ENCODE measurements around the gene KIF19. TPM values are rescaled to one million over a fixed set of nuclear protein-coding genes. Genes with fewer than 3 reads are reported as not detected.

KIF19 gene
- total RNA-seq, 1 donor from 2014 or later = not detected

GRCh38 chr17:74393346-74393942, 67.4 kb downstream of the KIF19 start:
- TF ChIP-seq CTCF (IDR thresholded peaks at IDR 0.05; ENCODE audit: insufficient read depth, low read length, severe bottlenecking) = no peak
- DNase-seq (ENCODE audit: low read depth) = no peak
- no peak overlapping the region for H3K4me3 ChIP-seq (ENCODE audit: low read depth, low read length)
- FAIRE-seq = no peak
- H3K36me3 ChIP-seq (ENCODE audit: control insufficient read depth, insufficient read depth, low read length) = no peaks in the 10 kb centered on the region
- H3K27me3 ChIP-seq (ENCODE audit: control insufficient read depth, insufficient read depth, low read length) = peaks cover 4% of the 10 kb centered on the region

- TF ChIP-seq CTCF (IDR thresholded peaks at IDR 0.05; ENCODE audit: insufficient read depth, low read length, severe bottlenecking) = no peak
- H3K36me3 ChIP-seq (ENCODE audit: control insufficient read depth, insufficient read depth, low read length) = no peaks in the 10 kb centered on the region
- FAIRE-seq = no peak
- H3K27me3 ChIP-seq (ENCODE audit: control insufficient read depth, insufficient read depth, low read length) = peaks cover 1% of the 10 kb centered on the region
- no peak overlapping the region for H3K4me3 ChIP-seq (ENCODE audit: low read depth, low read length)
- no peak for DNase-seq (ENCODE audit: low read depth)
Measured at GRCh38 chr17:74394275-74394950, 68.4 kb downstream of the KIF19 start.

- no peak for TF ChIP-seq CTCF (IDR thresholded peaks at IDR 0.05; ENCODE audit: insufficient read depth, low read length, severe bottlenecking)
- no peak overlapping the region for H3K4me3 ChIP-seq (ENCODE audit: low read depth, low read length)
- FAIRE-seq = no peak
- no peaks in the 10 kb centered on the region for H3K27me3 ChIP-seq (ENCODE audit: control insufficient read depth, insufficient read depth, low read length)
- no peak for DNase-seq (ENCODE audit: low read depth)
- no peaks in the 10 kb centered on the region for H3K36me3 ChIP-seq (ENCODE audit: control insufficient read depth, insufficient read depth, low read length)
Measured at GRCh38 chr17:74394977-74395376, 69.0 kb downstream of the KIF19 start.

- FAIRE-seq (no peak), DNase-seq (ENCODE audit: low read depth) (no peak)
- Histone ChIP-seq H3K27me3 (ENCODE audit: control insufficient read depth, insufficient read depth, low read length) (no peaks in the 10 kb centered on the region), H3K4me3 (ENCODE audit: low read depth, low read length) (no peak overlapping the region), H3K36me3 (ENCODE audit: control insufficient read depth, insufficient read depth, low read length) (no peaks in the 10 kb centered on the region)
- TF ChIP-seq CTCF (IDR thresholded peaks at IDR 0.05; ENCODE audit: insufficient read depth, low read length, severe bottlenecking) = no peak
Measured at GRCh38 chr17:74396567-74396966, 70.5 kb downstream of the KIF19 start.

- Histone ChIP-seq H3K27me3 (ENCODE audit: control insufficient read depth, insufficient read depth, low read length) (peaks cover 3% of the 10 kb centered on the region), H3K36me3 (ENCODE audit: control insufficient read depth, insufficient read depth, low read length) (no peaks in the 10 kb centered on the region), H3K4me3 (ENCODE audit: low read depth, low read length) (no peak overlapping the region)
- TF ChIP-seq CTCF (IDR thresholded peaks at IDR 0.05; ENCODE audit: insufficient read depth, low read length, severe bottlenecking) = no peak
- DNase-seq (ENCODE audit: low read depth) (no peak), FAIRE-seq (no peak)
Measured at GRCh38 chr17:74402048-74402447, 76.0 kb downstream of the KIF19 start.
